Measurements from ENCODE around the gene SPRR2G. TPM values are rescaled to one million over a fixed set of nuclear protein-coding genes. Genes with fewer than 3 reads are reported as not detected.
"Not testable (repeated sequence)": the region's sequence is repeated elsewhere in the genome, so short reads cannot be mapped to it uniquely, and the experiment has no call there.

The SPRR2G gene
- total RNA-seq (not detected), polyA plus RNA-seq (not detected)

- no peaks in the 10 kb centered on the region for H3K9me3 ChIP-seq (ENCODE audit: control insufficient read depth in 1 of 2, low read length in 2 of 2)
- H3K27me3 ChIP-seq (ENCODE audit: insufficient read depth, low read length) = peaks cover 6% of the 10 kb centered on the region
- no peaks in the 10 kb centered on the region for H3K4me1 ChIP-seq (ENCODE audit: insufficient read depth, low read length)
- no peak within 1 kb of the TSS for H3K4me3 ChIP-seq (ENCODE audit: low read length in 2 of 2)
- intact Hi-C loops (cut with micrococcal nuclease) = no loop called here
- H3K4me1 Mint-ChIP-seq = no peaks in the 10 kb centered on the region
- ChIA-PET POLR2A (ENCODE audit: partially characterized antibody) (no interaction called here), CTCF (ENCODE audit: partially characterized antibody) (no interaction called here)
- no peak within 1 kb of the TSS for H3K27ac ChIP-seq (ENCODE audit: low read depth, low read length)
- H3K27me3 Mint-ChIP-seq = peaks cover 19 to 30% of the 10 kb centered on the region in 2 donors
- H3K27ac Mint-ChIP-seq = no peak within 1 kb of the TSS
- DNase-seq = no peak
- no peaks in the 10 kb centered on the region for H3K36me3 Mint-ChIP-seq
- H3K4me3 Mint-ChIP-seq = no peak within 1 kb of the TSS
- H3K9me3 Mint-ChIP-seq = peaks cover 0 to 1% (median 0%) of the 10 kb centered on the region in 8 donors
- H3K36me3 ChIP-seq (ENCODE audit: insufficient read depth, low read length) = no peaks in the 10 kb centered on the region
Measured at GRCh38 chr1:153150846-153151245, at the start of gene SPRR2G. Gene SPRR2G (minus strand): TSS chr1:153150890. CDS start chr1:153150110, 780 bp downstream.

GRCh38 chr1:153195216-153195615, 44.5 kb upstream of the SPRR2G start:
- Mint-ChIP-seq H3K4me1 (no peaks in the 10 kb centered on the region), H3K4me3 (no peak overlapping the region), H3K27me3 (peaks cover 28 to 40% of the 10 kb centered on the region in 2 donors), H3K36me3 (no peaks in the 10 kb centered on the region), H3K27ac (no peak overlapping the region), H3K9me3 (peaks cover 0 to 4% (median 0%) of the 10 kb centered on the region in 8 donors)
- H3K9me3 ChIP-seq (ENCODE audit: control insufficient read depth in 1 of 2, low read length in 2 of 2) = no peaks in the 10 kb centered on the region
- H3K36me3 ChIP-seq (ENCODE audit: insufficient read depth, low read length) = no peaks in the 10 kb centered on the region
- H3K27ac ChIP-seq (ENCODE audit: low read depth, low read length) = no peak overlapping the region
- H3K4me1 ChIP-seq (ENCODE audit: insufficient read depth, low read length) = no peaks in the 10 kb centered on the region
- CTCF ChIA-PET (ENCODE audit: partially characterized antibody) = no interaction called here
- POLR2A ChIA-PET (ENCODE audit: partially characterized antibody) = no interaction called here
- H3K27me3 ChIP-seq (ENCODE audit: insufficient read depth, low read length) = no peaks in the 10 kb centered on the region
- DNase-seq = no peak
- intact Hi-C loops (cut with micrococcal nuclease) = no loop called here
- no peak overlapping the region for H3K4me3 ChIP-seq (ENCODE audit: low read length in 2 of 2)

GRCh38 chr1:153194331-153195050, 43.8 kb upstream of the SPRR2G start:
- Mint-ChIP-seq H3K27ac (no peak overlapping the region), H3K36me3 (no peaks in the 10 kb centered on the region), H3K27me3 (peaks cover 33 to 45% of the 10 kb centered on the region in 2 donors), H3K9me3 (peaks cover 0 to 5% (median 0%) of the 10 kb centered on the region in 8 donors), H3K4me1 (no peaks in the 10 kb centered on the region), H3K4me3 (no peak overlapping the region)
- no peak overlapping the region for H3K27ac ChIP-seq (ENCODE audit: low read depth, low read length)
- ChIA-PET CTCF (ENCODE audit: partially characterized antibody) (no interaction called here), POLR2A (ENCODE audit: partially characterized antibody) (no interaction called here)
- no peaks in the 10 kb centered on the region for H3K36me3 ChIP-seq (ENCODE audit: insufficient read depth, low read length)
- H3K4me1 ChIP-seq (ENCODE audit: insufficient read depth, low read length) = no peaks in the 10 kb centered on the region
- H3K9me3 ChIP-seq (ENCODE audit: control insufficient read depth in 1 of 2, low read length in 2 of 2) = no peaks in the 10 kb centered on the region
- no peaks in the 10 kb centered on the region for H3K27me3 ChIP-seq (ENCODE audit: insufficient read depth, low read length)
- DNase-seq = no peak
- no peak overlapping the region for H3K4me3 ChIP-seq (ENCODE audit: low read length in 2 of 2)
- intact Hi-C loops (cut with micrococcal nuclease) = no loop called here

GRCh38 chr1:153192697-153193096, 42.0 kb upstream of the SPRR2G start:
- H3K9me3 Mint-ChIP-seq = peaks cover 0 to 6% (median 0%) of the 10 kb centered on the region in 8 donors
- Histone ChIP-seq H3K27ac (ENCODE audit: low read depth, low read length) (no peak overlapping the region), H3K9me3 (ENCODE audit: control insufficient read depth in 1 of 2, low read length in 2 of 2) (no peaks in the 10 kb centered on the region), H3K4me3 (ENCODE audit: low read length in 2 of 2) (no peak overlapping the region), H3K36me3 (ENCODE audit: insufficient read depth, low read length) (no peaks in the 10 kb centered on the region), H3K27me3 (ENCODE audit: insufficient read depth, low read length) (no peaks in the 10 kb centered on the region), H3K4me1 (ENCODE audit: insufficient read depth, low read length) (no peaks in the 10 kb centered on the region)
- no peak overlapping the region for H3K4me3 Mint-ChIP-seq
- no peak overlapping the region for H3K27ac Mint-ChIP-seq
- peaks cover 34 to 46% of the 10 kb centered on the region in 2 donors for H3K27me3 Mint-ChIP-seq
- no peak for DNase-seq
- H3K36me3 Mint-ChIP-seq = no peaks in the 10 kb centered on the region
- intact Hi-C loops (cut with micrococcal nuclease) = no loop called here
- H3K4me1 Mint-ChIP-seq = no peaks in the 10 kb centered on the region
- ChIA-PET POLR2A (ENCODE audit: partially characterized antibody) (no interaction called here), CTCF (ENCODE audit: partially characterized antibody) (no interaction called here)

- intact Hi-C loops (cut with micrococcal nuclease) = no loop called here
- H3K4me3 ChIP-seq (ENCODE audit: low read length in 2 of 2) = no peak overlapping the region
- H3K9me3 Mint-ChIP-seq = peaks cover 0 to 22% (median 14%) of the 10 kb centered on the region in 8 donors
- no peak for DNase-seq
- no peaks in the 10 kb centered on the region for H3K4me1 Mint-ChIP-seq
- no peaks in the 10 kb centered on the region for H3K36me3 Mint-ChIP-seq
- no peaks in the 10 kb centered on the region for H3K4me1 ChIP-seq (ENCODE audit: insufficient read depth, low read length)
- H3K27me3 Mint-ChIP-seq = peaks cover 42 to 59% of the 10 kb centered on the region in 2 donors
- no peaks in the 10 kb centered on the region for H3K27me3 ChIP-seq (ENCODE audit: insufficient read depth, low read length)
- no peaks in the 10 kb centered on the region for H3K36me3 ChIP-seq (ENCODE audit: insufficient read depth, low read length)
- H3K4me3 Mint-ChIP-seq = no peak overlapping the region
- no peaks in the 10 kb centered on the region for H3K9me3 ChIP-seq (ENCODE audit: control insufficient read depth in 1 of 2, low read length in 2 of 2)
- POLR2A ChIA-PET (ENCODE audit: partially characterized antibody) = no interaction called here
- H3K27ac Mint-ChIP-seq = no peak overlapping the region
- CTCF ChIA-PET (ENCODE audit: partially characterized antibody) = no interaction called here
- no peak overlapping the region for H3K27ac ChIP-seq (ENCODE audit: low read depth, low read length)
Measured at GRCh38 chr1:153190373-153190772, 39.7 kb upstream of the SPRR2G start.

GRCh38 chr1:153188301-153188700, 37.6 kb upstream of the SPRR2G start:
- POLR2A ChIA-PET (ENCODE audit: partially characterized antibody); H3K4me1 Mint-ChIP-seq; H3K4me3 ChIP-seq (ENCODE audit: low read length in 2 of 2); CTCF ChIA-PET (ENCODE audit: partially characterized antibody); DNase-seq; H3K36me3 ChIP-seq (ENCODE audit: insufficient read depth, low read length); H3K27me3 ChIP-seq (ENCODE audit: insufficient read depth, low read length); H3K36me3 Mint-ChIP-seq; H3K9me3 ChIP-seq (ENCODE audit: control insufficient read depth in 1 of 2, low read length in 2 of 2); H3K27ac ChIP-seq (ENCODE audit: low read depth, low read length); H3K4me3 Mint-ChIP-seq; H3K4me1 ChIP-seq (ENCODE audit: insufficient read depth, low read length); intact Hi-C loops (cut with micrococcal nuclease); H3K27ac Mint-ChIP-seq: not testable (repeated sequence)
- peaks cover 0 to 28% (median 21%) of the 10 kb centered on the region in 8 donors for H3K9me3 Mint-ChIP-seq
- peaks cover 36 to 55% of the 10 kb centered on the region in 2 donors for H3K27me3 Mint-ChIP-seq

- no peak for DNase-seq
- no peaks in the 10 kb centered on the region for H3K9me3 ChIP-seq (ENCODE audit: control insufficient read depth in 1 of 2, low read length in 2 of 2)
- H3K27me3 ChIP-seq (ENCODE audit: insufficient read depth, low read length) = no peaks in the 10 kb centered on the region
- ChIA-PET CTCF (ENCODE audit: partially characterized antibody) (no interaction called here), POLR2A (ENCODE audit: partially characterized antibody) (no interaction called here)
- no peaks in the 10 kb centered on the region for H3K36me3 ChIP-seq (ENCODE audit: insufficient read depth, low read length)
- Mint-ChIP-seq H3K4me1 (no peaks in the 10 kb centered on the region), H3K36me3 (no peaks in the 10 kb centered on the region), H3K27me3 (peaks cover 9 to 18% of the 10 kb centered on the region in 2 donors), H3K9me3 (peaks cover 0 to 17% (median 10%) of the 10 kb centered on the region in 8 donors), H3K27ac (no peak overlapping the region), H3K4me3 (no peak overlapping the region)
- H3K4me3 ChIP-seq (ENCODE audit: low read length in 2 of 2) = no peak overlapping the region
- intact Hi-C loops (cut with micrococcal nuclease) = no loop called here
- H3K27ac ChIP-seq (ENCODE audit: low read depth, low read length) = no peak overlapping the region
- H3K4me1 ChIP-seq (ENCODE audit: insufficient read depth, low read length) = no peaks in the 10 kb centered on the region
Measured at GRCh38 chr1:153180556-153180955, 29.9 kb upstream of the SPRR2G start.

Measured in CD4-positive, alpha-beta memory T cell (primary cell).